Tibial nerve (tissue), 4 donors: ENCODE measurements around the gene PDZD2.

ENCODE experiments used
- EP300 ChIP-seq, 2 donors: sonication (generic); formaldehyde crosslinking; IDR thresholded peaks; one replicate each; pipeline ENCODE4 v1.6.1; 2017; ENCODE audit warnings: antibody characterized with exemption in 2 of 2, mild to moderate bottlenecking in 1 of 2
- POLR2A ChIP-seq, 2 donors: fragments of 450-650 bp; IDR thresholded peaks; one replicate each; pipeline ENCODE4 v1.6.1; 2017; ENCODE audit warnings: antibody characterized with exemption in 2 of 2, mild to moderate bottlenecking in 2 of 2, moderate library complexity in 2 of 2
- TF ChIP-seq, protein P1 (sequence below), 5 experiments: fragments of 200-600 bp in 3 of 5; fragments of 450-650 bp in 2 of 5; sonication (generic) in 3 of 5; IDR thresholded peaks; one replicate each; pipeline ENCODE4 v1.5.1; 2016 to 2019; ENCODE audit warnings: antibody characterized with exemption in 5 of 5, mild to moderate bottlenecking in 3 of 5, moderate library complexity in 2 of 5

DNA sequence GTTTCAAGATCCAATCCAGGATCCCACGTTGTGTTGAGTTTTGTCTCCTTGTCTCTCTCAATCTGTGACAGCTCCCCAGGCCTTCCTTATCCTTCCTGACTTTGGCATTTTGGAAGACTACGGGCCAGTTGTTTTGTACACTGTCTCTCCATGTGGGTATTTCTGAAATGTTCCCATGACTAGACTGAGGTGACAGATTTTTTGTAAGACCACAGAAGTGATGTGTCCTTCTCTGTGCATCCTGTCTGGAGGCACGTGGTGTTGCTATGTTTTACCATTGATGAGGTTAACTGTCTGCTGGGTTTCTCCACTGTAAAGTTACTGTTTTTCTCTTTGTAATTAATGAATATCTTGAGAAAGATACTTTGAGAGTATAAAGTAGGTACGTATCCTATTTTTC lies 15.7 kb upstream of the PDZD2 start:
- TF ChIP-seq, protein P1, sequence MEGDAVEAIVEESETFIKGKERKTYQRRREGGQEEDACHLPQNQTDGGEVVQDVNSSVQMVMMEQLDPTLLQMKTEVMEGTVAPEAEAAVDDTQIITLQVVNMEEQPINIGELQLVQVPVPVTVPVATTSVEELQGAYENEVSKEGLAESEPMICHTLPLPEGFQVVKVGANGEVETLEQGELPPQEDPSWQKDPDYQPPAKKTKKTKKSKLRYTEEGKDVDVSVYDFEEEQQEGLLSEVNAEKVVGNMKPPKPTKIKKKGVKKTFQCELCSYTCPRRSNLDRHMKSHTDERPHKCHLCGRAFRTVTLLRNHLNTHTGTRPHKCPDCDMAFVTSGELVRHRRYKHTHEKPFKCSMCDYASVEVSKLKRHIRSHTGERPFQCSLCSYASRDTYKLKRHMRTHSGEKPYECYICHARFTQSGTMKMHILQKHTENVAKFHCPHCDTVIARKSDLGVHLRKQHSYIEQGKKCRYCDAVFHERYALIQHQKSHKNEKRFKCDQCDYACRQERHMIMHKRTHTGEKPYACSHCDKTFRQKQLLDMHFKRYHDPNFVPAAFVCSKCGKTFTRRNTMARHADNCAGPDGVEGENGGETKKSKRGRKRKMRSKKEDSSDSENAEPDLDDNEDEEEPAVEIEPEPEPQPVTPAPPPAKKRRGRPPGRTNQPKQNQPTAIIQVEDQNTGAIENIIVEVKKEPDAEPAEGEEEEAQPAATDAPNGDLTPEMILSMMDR (IDR thresholded peaks at IDR 0.05): no peak
- no peak for TF ChIP-seq POLR2A (IDR thresholded peaks at IDR 0.05)
- TF ChIP-seq EP300 (IDR thresholded peaks at IDR 0.05): no peak
